DOHH2 (cell line): ENCODE data around the gene PLCB4.

Source experiments
- EZH2phosphoT487 ChIP-seq: fragments of 200-600 bp; sonication (generic); IDR thresholded peaks from 2 replicates; pipeline ENCODE4 v1.6.1; 2017; ENCODE audit warnings: borderline replicate concordance, mild to moderate bottlenecking, antibody characterized with exemption, low read length, moderate library complexity, mixed read lengths
- TF ChIP-seq, protein P1 (sequence below): fragments of 200-600 bp; sonication (generic); IDR thresholded peaks from one replicate; pipeline ENCODE4 v1.5.1; 2014; ENCODE audit warnings: antibody characterized with exemption, mild to moderate bottlenecking, low read depth, low read length; ENCODE audit not compliant: poor library complexity, severe bottlenecking

- TF ChIP-seq, protein P1, sequence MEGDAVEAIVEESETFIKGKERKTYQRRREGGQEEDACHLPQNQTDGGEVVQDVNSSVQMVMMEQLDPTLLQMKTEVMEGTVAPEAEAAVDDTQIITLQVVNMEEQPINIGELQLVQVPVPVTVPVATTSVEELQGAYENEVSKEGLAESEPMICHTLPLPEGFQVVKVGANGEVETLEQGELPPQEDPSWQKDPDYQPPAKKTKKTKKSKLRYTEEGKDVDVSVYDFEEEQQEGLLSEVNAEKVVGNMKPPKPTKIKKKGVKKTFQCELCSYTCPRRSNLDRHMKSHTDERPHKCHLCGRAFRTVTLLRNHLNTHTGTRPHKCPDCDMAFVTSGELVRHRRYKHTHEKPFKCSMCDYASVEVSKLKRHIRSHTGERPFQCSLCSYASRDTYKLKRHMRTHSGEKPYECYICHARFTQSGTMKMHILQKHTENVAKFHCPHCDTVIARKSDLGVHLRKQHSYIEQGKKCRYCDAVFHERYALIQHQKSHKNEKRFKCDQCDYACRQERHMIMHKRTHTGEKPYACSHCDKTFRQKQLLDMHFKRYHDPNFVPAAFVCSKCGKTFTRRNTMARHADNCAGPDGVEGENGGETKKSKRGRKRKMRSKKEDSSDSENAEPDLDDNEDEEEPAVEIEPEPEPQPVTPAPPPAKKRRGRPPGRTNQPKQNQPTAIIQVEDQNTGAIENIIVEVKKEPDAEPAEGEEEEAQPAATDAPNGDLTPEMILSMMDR, result no peak
- TF ChIP-seq EZH2phosphoT487, result no peak
These were observed 116.6 kb downstream of the PLCB4 start for GRCh38 chr20:9185511-9185910.
